Astrocyte of the spinal cord (primary cell): ENCODE data around the gene ELP2.

Experiments used
- DNase-seq: peaks from one replicate; pipeline ENCODE4 v3.0.0; 2011; ENCODE audit warnings: low read depth, low spot score
- H3K4me3 ChIP-seq: 2 replicates; pipeline ENCODE4 v1.5.1; 2011; ENCODE audit warnings: low read depth, mild to moderate bottlenecking, low read length, moderate library complexity
- in situ Hi-C: cut with HindIII; loops from 2 replicates; pipeline ENCODE4 v1.10.0; 2017; ENCODE audit warnings: low sequenced_read_pairs
- TF ChIP-seq, protein P1 (sequence below): IDR thresholded peaks from 2 replicates; pipeline ENCODE4 v1.5.1; 2012; ENCODE audit warnings: low read depth, mild to moderate bottlenecking, low read length, inconsistent platforms

Gene ELP2

DNA sequence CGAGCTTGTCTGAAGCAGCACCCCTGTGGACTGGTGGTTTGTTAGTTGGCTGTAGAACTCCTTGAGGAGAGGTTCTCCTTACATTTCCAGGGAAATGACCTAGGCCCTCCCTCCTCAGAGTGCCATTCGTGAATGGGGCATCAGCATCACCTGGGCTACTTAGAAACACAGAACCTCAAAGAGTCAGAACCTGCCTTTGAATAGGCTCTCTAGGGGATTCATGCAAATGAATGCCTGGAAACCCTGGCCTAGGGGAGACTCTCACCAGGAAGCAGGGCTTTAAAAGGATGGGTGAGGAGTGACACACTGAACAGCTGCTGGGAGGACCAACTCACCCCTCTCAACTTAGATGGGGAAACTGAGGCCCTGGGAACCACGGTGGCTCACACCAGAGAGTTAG, 55.5 kb downstream of the ELP2 start:
- no peak overlapping the region for H3K4me3 ChIP-seq
- in situ Hi-C loops, result no loop called here
- no peak for DNase-seq
- TF ChIP-seq, protein P1, sequence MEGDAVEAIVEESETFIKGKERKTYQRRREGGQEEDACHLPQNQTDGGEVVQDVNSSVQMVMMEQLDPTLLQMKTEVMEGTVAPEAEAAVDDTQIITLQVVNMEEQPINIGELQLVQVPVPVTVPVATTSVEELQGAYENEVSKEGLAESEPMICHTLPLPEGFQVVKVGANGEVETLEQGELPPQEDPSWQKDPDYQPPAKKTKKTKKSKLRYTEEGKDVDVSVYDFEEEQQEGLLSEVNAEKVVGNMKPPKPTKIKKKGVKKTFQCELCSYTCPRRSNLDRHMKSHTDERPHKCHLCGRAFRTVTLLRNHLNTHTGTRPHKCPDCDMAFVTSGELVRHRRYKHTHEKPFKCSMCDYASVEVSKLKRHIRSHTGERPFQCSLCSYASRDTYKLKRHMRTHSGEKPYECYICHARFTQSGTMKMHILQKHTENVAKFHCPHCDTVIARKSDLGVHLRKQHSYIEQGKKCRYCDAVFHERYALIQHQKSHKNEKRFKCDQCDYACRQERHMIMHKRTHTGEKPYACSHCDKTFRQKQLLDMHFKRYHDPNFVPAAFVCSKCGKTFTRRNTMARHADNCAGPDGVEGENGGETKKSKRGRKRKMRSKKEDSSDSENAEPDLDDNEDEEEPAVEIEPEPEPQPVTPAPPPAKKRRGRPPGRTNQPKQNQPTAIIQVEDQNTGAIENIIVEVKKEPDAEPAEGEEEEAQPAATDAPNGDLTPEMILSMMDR, result no peak

GRCh38 chr18:36185901-36186460, 56.3 kb downstream of the ELP2 start:
- H3K4me3 ChIP-seq, result peak overlapping the region; percentile 84
- in situ Hi-C loops, result no loop called here
- DNase-seq, result no peak
- TF ChIP-seq, protein P1, result no peak

DNA sequence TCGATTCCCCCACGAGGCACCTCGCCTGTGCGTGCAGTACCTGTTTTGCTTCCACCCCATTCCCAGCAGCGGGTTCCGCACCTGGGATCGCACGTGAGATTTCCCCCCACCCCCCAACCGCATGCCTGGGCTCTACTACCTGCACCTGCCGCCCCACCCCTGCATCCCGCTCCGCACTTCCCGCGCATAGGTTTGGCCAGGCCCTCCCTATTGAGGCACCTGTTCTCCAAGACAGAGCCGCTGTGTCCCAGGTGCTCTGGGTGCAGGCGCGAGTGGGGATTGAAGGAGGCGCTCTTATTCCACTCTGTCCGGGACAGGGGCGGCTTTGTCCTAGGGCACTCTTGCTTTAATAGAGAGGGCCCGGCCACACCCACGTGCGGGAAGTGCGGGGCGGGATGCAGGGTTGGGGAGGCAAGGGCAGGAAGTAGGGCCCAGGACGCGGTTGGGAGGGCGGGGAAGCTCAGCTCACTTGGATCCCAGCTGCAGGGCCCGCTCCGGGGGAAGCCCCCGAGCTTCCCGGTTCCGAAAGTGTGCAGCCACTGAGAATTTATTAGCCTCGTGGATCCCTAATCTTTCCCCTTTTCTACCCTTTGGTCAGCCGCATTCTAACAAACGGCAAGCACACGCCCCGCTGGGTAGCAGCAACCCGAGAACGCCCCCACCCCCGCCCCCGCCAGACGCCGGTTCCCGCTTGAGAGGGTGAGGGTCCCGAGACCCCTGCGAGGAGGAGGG, 56.9 kb downstream of the ELP2 start:
- DNase-seq, result no peak
- peak overlapping the region; percentile 84 for H3K4me3 ChIP-seq
- TF ChIP-seq, protein P1, result peak; percentile 11
- in situ Hi-C loops, result no loop called here

DNA sequence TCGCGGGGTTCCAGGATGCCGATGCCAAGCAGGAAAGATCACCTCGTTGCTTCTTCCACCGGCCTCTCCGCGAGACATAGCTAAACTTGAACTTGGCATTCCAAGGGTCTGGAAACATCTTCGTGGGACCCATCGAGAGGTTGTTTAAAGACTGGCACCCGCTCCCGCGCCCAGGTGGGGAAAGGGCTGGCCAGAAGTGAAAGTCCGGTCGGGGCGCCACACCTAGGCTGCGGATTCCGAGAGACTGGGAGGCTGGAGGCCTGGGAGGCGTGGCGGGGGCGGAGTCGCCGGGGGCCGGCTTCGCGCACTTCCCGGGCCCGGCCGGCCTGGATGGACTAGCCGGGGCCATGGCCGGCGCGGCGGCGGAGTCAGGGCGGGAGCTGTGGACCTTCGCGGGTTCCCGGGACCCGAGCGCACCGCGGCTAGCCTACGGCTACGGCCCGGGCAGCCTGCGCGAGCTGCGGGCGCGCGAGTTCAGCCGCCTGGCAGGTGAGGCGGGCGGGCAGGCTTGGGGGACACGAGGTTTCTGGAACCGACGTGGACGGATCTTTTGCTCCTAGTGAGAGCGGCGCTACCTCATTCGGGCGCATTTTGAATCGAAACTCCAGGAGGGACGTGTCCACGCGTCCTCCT, 57.6 kb downstream of the ELP2 start, which contains the start of gene MOCOS:
TSS of gene MOCOS (plus strand) at position 305 of the 633 bp plus-strand sequence. CDS start at position 348, 43 bp downstream.
- TF ChIP-seq, protein P1, result no peak
- in situ Hi-C loops, result no loop called here
- DNase-seq, result peak; percentile 54
- H3K4me3 ChIP-seq, result peak within 1 kb of the TSS; percentile 84

- no peak for DNase-seq
- TF ChIP-seq, protein P1, result no peak
- in situ Hi-C loops, result no loop called here
Observed at GRCh38 chr18:36187826-36188721, 58.4 kb downstream of the ELP2 start.

DNA sequence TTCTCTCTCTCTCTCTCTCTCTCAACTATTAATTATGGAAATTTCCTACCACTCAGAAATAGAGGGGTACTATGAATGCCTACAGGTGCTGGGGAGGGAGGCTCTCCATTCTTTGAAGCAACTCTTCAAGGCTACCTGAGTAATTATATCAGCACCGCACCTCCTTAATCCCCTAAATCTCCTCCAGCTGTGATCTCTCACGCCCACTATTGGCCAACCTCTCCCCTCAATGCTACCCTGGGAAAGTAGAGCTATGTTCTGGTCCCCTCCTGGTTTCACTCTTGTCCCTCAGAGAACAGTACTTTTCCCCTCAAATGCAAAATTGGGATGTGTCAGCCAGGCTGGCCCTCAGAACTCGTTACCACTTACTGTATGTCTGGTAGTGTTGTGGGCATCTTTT, 59.2 kb downstream of the ELP2 start:
- no peak for DNase-seq
- TF ChIP-seq, protein P1, result no peak
- H3K4me3 ChIP-seq, result no peak overlapping the region
- in situ Hi-C loops, result no loop called here

More at GRCh38 chr18:36187826-36188721, 58.4 kb downstream of the ELP2 start:
- peak overlapping the region; percentile 84 for H3K4me3 ChIP-seq
